GM12878 (cell line): ENCODE measurements around the gene CASP3. TPM values are rescaled to one million over a fixed set of nuclear protein-coding genes. Genes with fewer than 3 reads are reported as not detected.
A peak's percentile ranks its signal among the peaks of the same experiment; 100 is the strongest.

Source experiments
- ASH2L ChIP-seq: fragments of 300-600, 200-600 bp; sonication (generic); IDR thresholded peaks from 2 replicates; pipeline ENCODE4 v1.6.1; 2017; ENCODE audit warnings: low read depth, mild to moderate bottlenecking, borderline replicate concordance
- EED ChIP-seq: sonication (generic); IDR thresholded peaks from 2 replicates; pipeline ENCODE4 v1.6.1; 2016; ENCODE audit warnings: antibody characterized with exemption, low read depth
- FOXK2 ChIP-seq: fragments of 450-650 bp; IDR thresholded peaks from 2 replicates; pipeline ENCODE4 v1.6.1; 2017; ENCODE audit warnings: mild to moderate bottlenecking, moderate library complexity
- NR2C2 ChIP-seq: IDR thresholded peaks from 2 replicates; pipeline ENCODE4 v1.6.1; 2011; ENCODE audit warnings: borderline replicate concordance, low read depth; ENCODE audit not compliant: control insufficient read depth, insufficient read length
- PML ChIP-seq: IDR thresholded peaks from 2 replicates; pipeline ENCODE4 v1.6.1; 2012; ENCODE audit warnings: low read length, inconsistent platforms
- POLR2A ChIP-seq: IDR thresholded peaks from 2 replicates; pipeline ENCODE4 v1.6.1; 2011; ENCODE audit warnings: low read depth, mild to moderate bottlenecking, low read length
- POLR2AphosphoS2 ChIP-seq: IDR thresholded peaks from 2 replicates; pipeline ENCODE4 v1.6.1; 2011; ENCODE audit warnings: low read depth, mild to moderate bottlenecking, low read length, improper control_type of control experiment, moderate library complexity
- RBBP5 ChIP-seq: fragments of 200-600 bp; sonication (generic); conservative IDR thresholded peaks from 2 replicates; pipeline ENCODE4 v1.6.1; 2016
- RCOR1 ChIP-seq: conservative IDR thresholded peaks from 2 replicates; pipeline ENCODE4 v1.6.1; 2012; ENCODE audit warnings: low read depth, low read length, improper control_type of control experiment
- REST ChIP-seq: IDR thresholded peaks from 2 replicates; pipeline ENCODE4 v1.6.1; 2012; ENCODE audit warnings: mild to moderate bottlenecking, low read depth, low read length
- SREBF2 ChIP-seq: IDR thresholded peaks from 2 replicates; pipeline ENCODE4 v1.6.1; 2012; ENCODE audit warnings: mild to moderate bottlenecking, low read length
- SRF ChIP-seq, 2 experiments: IDR thresholded peaks; 2 replicates each; pipeline ENCODE4 v1.6.1; 2011; ENCODE audit warnings: low read depth in 2 of 2, low read length in 2 of 2, mild to moderate bottlenecking in 1 of 2, moderate library complexity in 1 of 2
- USF2 ChIP-seq: IDR thresholded peaks from 2 replicates; pipeline ENCODE4 v1.6.1; 2011; ENCODE audit warnings: low read depth, low read length, improper control_type of control experiment, borderline replicate concordance
- WRNIP1 ChIP-seq: IDR thresholded peaks from 2 replicates; pipeline ENCODE4 v1.6.1; 2011; ENCODE audit warnings: low read depth, low read length, improper control_type of control experiment, borderline replicate concordance
- ZSCAN29 ChIP-seq: fragments of 450-650 bp; IDR thresholded peaks from 2 replicates; pipeline ENCODE4 v1.6.1; 2017; ENCODE audit warnings: mild to moderate bottlenecking, moderate library complexity
- polyA plus RNA-seq, 11 experiments: library from polyadenylated mRNA; depleted of rRNA in 4 of 11; unstranded in 6 of 11; stranded (reverse) in 5 of 11; fragments of >200 nt; fragmentation: Nextera tagmentation in 4 of 11; fragmentation: Illumina TruSeq in 1 of 11; extraction: Ambion mirVana in 4 of 11; extraction: Trizol in 1 of 11; gene quantifications; 1 replicate in 1 of 11; 2 replicates in 10 of 11; pipeline versions ENCODE4 v1.2.1 to v1.2.3, GENCODE V29; 2011 to 2016; ENCODE audit warnings: inconsistent platforms in 2 of 11, missing spikeins in 2 of 11, low read depth in 1 of 11
- total RNA-seq, 4 experiments: library from RNA; depleted of rRNA in 3 of 4; stranded (reverse); fragments of >200 nt in 3 of 4; fragmentation: Illumina TruSeq in 1 of 4; extraction: Trizol in 1 of 4; gene quantifications; 2 replicates each; pipeline versions ENCODE4 v1.2.1 to v1.2.3, GENCODE V29; 2013 to 2021
- TF ChIP-seq, protein P1 (sequence below): fragments of 450-650 bp; IDR thresholded peaks from 2 replicates; pipeline ENCODE4 v1.6.1; 2016; ENCODE audit warnings: mild to moderate bottlenecking
- TF ChIP-seq, protein P2 (sequence below): fragments of 150-350 bp; IDR thresholded peaks from 2 replicates; pipeline ENCODE4 v1.6.1; 2016; ENCODE audit warnings: low read depth, low read length
- TF ChIP-seq, protein P3 (sequence below): fragments of 450-650 bp; formaldehyde crosslinking; IDR thresholded peaks from 2 replicates; pipeline ENCODE4 v1.4.0; 2022; ENCODE audit warnings: mild to moderate bottlenecking, moderate library complexity

The CASP3 gene
- total and polyA plus RNA-seq, 10 of the 15 experiments (the other 5 are each of a cell fraction or from before 2014, with no cell fraction given) = 50.0 to 194 (median 74.4) TPM

DNA sequence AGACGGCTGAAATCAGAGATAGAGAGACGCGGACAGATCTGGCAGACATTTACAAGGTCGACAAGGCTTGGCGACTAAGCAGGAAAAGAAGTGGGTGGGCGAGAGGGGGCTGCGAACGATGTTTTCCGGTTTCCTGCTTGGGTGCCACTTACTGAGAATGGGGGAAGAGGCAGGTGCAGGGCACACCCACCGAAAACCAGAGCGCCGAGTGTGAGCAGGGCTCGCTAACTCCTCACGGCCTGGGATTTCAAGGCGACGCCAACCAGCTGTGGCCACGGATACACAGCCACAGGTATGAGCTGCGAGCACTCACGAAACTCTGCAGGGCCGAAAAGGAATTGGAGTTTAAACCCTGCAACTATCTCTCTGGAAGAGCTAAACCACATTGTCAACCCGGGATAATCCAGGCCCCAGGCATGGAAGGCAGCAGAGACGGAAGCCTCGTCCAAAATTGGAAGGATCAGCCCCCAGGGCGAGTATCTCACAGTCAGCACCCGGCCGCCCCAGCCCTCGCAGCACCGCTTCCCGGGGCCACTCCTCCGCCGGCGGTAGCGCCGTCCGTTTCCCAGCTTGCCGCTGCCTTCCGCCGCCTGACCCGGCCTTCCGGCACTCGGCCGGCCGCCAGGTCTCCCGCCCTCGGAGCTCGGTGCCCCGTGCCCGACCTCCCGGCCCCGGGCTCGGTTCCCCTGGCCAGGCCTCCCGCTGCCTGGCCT, 778 bp downstream of the CASP3 start (continued):
- TF ChIP-seq WRNIP1 (0 out of 2 replicates have a peak, but pooled peaks have one; percentile 27), FOXK2 (no peak), ASH2L (no peak), EED (peak; percentile 35), POLR2A (peak; percentile 72), RCOR1 (no peak), ZSCAN29 (no peak), NR2C2 (peak; percentile 54), USF2 (no peak), PML (0 out of 2 replicates have a peak, but pooled peaks have one; percentile 11), POLR2AphosphoS2 (no peak), SREBF2 (no peak), REST (no peak), SRF (IDR thresholded peaks at IDR 0.05; ENCODE audit: low read depth in 2 of 2, low read length in 2 of 2) (peak in 1 of 2 experiments; percentile 46; a peak in 1 of 4 replicates), RBBP5 (no peak)
- TF ChIP-seq, protein P1, sequence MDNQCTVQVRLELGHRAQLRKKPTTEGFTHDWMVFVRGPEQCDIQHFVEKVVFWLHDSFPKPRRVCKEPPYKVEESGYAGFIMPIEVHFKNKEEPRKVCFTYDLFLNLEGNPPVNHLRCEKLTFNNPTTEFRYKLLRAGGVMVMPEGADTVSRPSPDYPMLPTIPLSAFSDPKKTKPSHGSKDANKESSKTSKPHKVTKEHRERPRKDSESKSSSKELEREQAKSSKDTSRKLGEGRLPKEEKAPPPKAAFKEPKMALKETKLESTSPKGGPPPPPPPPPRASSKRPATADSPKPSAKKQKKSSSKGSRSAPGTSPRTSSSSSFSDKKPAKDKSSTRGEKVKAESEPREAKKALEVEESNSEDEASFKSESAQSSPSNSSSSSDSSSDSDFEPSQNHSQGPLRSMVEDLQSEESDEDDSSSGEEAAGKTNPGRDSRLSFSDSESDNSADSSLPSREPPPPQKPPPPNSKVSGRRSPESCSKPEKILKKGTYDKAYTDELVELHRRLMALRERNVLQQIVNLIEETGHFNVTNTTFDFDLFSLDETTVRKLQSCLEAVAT = peak; percentile 96
- TF ChIP-seq, protein P2, sequence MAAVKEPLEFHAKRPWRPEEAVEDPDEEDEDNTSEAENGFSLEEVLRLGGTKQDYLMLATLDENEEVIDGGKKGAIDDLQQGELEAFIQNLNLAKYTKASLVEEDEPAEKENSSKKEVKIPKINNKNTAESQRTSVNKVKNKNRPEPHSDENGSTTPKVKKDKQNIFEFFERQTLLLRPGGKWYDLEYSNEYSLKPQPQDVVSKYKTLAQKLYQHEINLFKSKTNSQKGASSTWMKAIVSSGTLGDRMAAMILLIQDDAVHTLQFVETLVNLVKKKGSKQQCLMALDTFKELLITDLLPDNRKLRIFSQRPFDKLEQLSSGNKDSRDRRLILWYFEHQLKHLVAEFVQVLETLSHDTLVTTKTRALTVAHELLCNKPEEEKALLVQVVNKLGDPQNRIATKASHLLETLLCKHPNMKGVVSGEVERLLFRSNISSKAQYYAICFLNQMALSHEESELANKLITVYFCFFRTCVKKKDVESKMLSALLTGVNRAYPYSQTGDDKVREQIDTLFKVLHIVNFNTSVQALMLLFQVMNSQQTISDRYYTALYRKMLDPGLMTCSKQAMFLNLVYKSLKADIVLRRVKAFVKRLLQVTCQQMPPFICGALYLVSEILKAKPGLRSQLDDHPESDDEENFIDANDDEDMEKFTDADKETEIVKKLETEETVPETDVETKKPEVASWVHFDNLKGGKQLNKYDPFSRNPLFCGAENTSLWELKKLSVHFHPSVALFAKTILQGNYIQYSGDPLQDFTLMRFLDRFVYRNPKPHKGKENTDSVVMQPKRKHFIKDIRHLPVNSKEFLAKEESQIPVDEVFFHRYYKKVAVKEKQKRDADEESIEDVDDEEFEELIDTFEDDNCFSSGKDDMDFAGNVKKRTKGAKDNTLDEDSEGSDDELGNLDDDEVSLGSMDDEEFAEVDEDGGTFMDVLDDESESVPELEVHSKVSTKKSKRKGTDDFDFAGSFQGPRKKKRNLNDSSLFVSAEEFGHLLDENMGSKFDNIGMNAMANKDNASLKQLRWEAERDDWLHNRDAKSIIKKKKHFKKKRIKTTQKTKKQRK = no peak
- TF ChIP-seq, protein P3, sequence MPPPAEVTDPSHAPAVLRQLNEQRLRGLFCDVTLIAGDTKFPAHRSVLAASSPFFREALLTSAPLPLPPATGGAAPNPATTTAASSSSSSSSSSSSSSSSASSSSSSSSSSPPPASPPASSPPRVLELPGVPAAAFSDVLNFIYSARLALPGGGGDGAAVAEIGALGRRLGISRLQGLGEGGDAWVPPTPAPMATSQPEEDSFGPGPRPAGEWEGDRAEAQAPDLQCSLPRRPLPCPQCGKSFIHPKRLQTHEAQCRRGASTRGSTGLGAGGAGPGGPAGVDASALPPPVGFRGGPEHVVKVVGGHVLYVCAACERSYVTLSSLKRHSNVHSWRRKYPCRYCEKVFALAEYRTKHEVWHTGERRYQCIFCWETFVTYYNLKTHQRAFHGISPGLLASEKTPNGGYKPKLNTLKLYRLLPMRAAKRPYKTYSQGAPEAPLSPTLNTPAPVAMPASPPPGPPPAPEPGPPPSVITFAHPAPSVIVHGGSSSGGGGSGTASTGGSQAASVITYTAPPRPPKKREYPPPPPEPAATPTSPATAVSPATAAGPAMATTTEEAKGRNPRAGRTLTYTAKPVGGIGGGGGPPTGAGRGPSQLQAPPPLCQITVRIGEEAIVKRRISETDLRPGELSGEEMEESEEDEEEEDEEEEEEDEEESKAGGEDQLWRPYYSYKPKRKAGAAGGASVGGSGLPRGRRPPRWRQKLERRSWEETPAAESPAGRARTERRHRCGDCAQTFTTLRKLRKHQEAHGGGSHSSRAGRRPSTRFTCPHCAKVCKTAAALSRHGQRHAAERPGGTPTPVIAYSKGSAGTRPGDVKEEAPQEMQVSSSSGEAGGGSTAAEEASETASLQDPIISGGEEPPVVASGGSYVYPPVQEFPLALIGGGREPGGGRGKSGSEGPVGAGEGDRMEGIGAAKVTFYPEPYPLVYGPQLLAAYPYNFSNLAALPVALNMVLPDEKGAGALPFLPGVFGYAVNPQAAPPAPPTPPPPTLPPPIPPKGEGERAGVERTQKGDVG (CRISPR knock-in tag) = no peak
